ENCODE measurements around the gene FGF3. TPM values are rescaled to one million over a fixed set of nuclear protein-coding genes. Genes with fewer than 3 reads are reported as not detected.

The FGF3 gene
- not detected in 2 replicates for total RNA-seq

GRCh38 chr11:69818603-69819441 lies at the start of gene FGF3:
FGF3 (minus strand) TSS chr11:69819416; CDS start chr11:69818933, 483 bp downstream.

GRCh38 chr11:69775163-69775755 lies 44.0 kb downstream of the FGF3 start, which contains the start of gene FGF4:
FGF4 (minus strand) TSS chr11:69775341; CDS start chr11:69775084, 257 bp downstream.

Other genes with a start within 250 kb of the FGF3 start
- gene CCND1, start 178.3 kb downstream of the FGF3 start, total RNA-seq, result 121 and 227 TPM in 2 replicates
- gene LTO1, start 144.1 kb downstream of the FGF3 start, total RNA-seq, result 13.0 and 23.7 TPM in 2 replicates
- not detected in 2 replicates for gene FGF19, start 115.4 kb downstream of the FGF3 start, total RNA-seq
- not detected in 2 replicates for gene FGF4, start 44.1 kb downstream of the FGF3 start, total RNA-seq